SK-N-SH (cell line): ENCODE measurements around the gene ZNF256. TPM values are rescaled to one million over a fixed set of nuclear protein-coding genes. Genes with fewer than 3 reads are reported as not detected.

Experiments
- CTCF ChIA-PET: fragments of 300-600, 350-600 bp; formaldehyde crosslinking; extraction: SDS; loops from one replicate; lab custom pipeline; 2021; lab: Yijun Ruan, JAX
- POLR2A ChIA-PET: fragments of 350-600 bp; sonication (Branson Sonifier 250); formaldehyde crosslinking; extraction: SDS; loops from one replicate; lab custom pipeline; 2020; ENCODE audit warnings: antibody characterized with exemption, inconsistent platforms; lab: Yijun Ruan, JAX
- DNase-seq: peaks from one replicate; pipeline ENCODE4 v3.0.0; 2012
- H2AFZ ChIP-seq: fragments of 200-600 bp; sonication (generic); 2 replicates; pipeline ENCODE4 v1.8.1; 2016; ENCODE audit warnings: antibody characterized with exemption, mild to moderate bottlenecking, low read depth
- H3F3A ChIP-seq: fragments of 200-600 bp; sonication (generic); replicated peaks from 2 replicates; pipeline ENCODE3; 2016; ENCODE audit warnings: antibody characterized with exemption, mild to moderate bottlenecking; ENCODE audit not compliant: insufficient read depth
- H3K27ac ChIP-seq, 2 experiments: fragments of 200-500 bp in 1 of 2; fragments of 200-600 bp in 1 of 2; sonication (Bioruptor generic) in 1 of 2; sonication (generic), shearing (Covaris generic) in 1 of 2; 2 replicates each; pipeline versions ENCODE4 v1.5.1 to v1.6.1; 2014 to 2016; ENCODE audit warnings: low read depth in 2 of 2, inconsistent platforms in 1 of 2, low read length in 1 of 2, mild to moderate bottlenecking in 1 of 2, mixed read lengths in 1 of 2
- H3K27me3 ChIP-seq: fragments of 200-600 bp; sonication (generic), shearing (Covaris generic); 2 replicates; pipeline ENCODE4 v1.6.1; 2016; ENCODE audit warnings: mixed run types; ENCODE audit not compliant: insufficient read depth
- H3K36me3 ChIP-seq, 2 experiments: fragments of 200-500 bp in 1 of 2; fragments of 200-600 bp in 1 of 2; sonication (Bioruptor generic) in 1 of 2; sonication (generic) in 1 of 2; replicated peaks in 1 of 2; 2 replicates each; pipeline versions ENCODE3 to v1.5.1; 2014 to 2016; ENCODE audit warnings: low read length in 1 of 2, mild to moderate bottlenecking in 1 of 2; ENCODE audit not compliant: insufficient read depth in 2 of 2, control insufficient read depth in 1 of 2
- H3K4me1 ChIP-seq, 2 experiments: fragments of 200-500 bp in 1 of 2; fragments of 200-600 bp in 1 of 2; sonication (Bioruptor generic) in 1 of 2; sonication (generic), shearing (Covaris generic) in 1 of 2; 2 replicates each; pipeline versions ENCODE4 v1.5.1 to v1.6.1; 2014 to 2016; ENCODE audit warnings: low read depth in 1 of 2, low read length in 1 of 2, mixed run types in 1 of 2; ENCODE audit not compliant: insufficient read depth in 2 of 2, control insufficient read depth in 1 of 2
- H3K4me2 ChIP-seq: fragments of 200-600 bp; sonication (generic), shearing (Covaris generic); 2 replicates; pipeline ENCODE4 v1.6.1; 2017; ENCODE audit warnings: mixed run types
- H3K4me3 ChIP-seq, 2 experiments: fragments of 200-500 bp in 1 of 2; fragments of 200-600 bp in 1 of 2; sonication (Bioruptor generic) in 1 of 2; sonication (generic), shearing (Covaris generic) in 1 of 2; 2 replicates each; pipeline versions ENCODE4 v1.5.1 to v1.8.1; 2014 to 2016; ENCODE audit warnings: low read depth in 2 of 2, inconsistent platforms in 1 of 2, low read length in 1 of 2, mild to moderate bottlenecking in 1 of 2, mixed read lengths in 1 of 2, moderate library complexity in 1 of 2
- H3K79me2 ChIP-seq: fragments of 200-600 bp; sonication (generic); 2 replicates; pipeline ENCODE4 v1.8.1; 2017; ENCODE audit warnings: mild to moderate bottlenecking; ENCODE audit not compliant: insufficient read depth
- H3K9ac ChIP-seq: fragments of 200-600 bp; sonication (generic); 2 replicates; pipeline ENCODE4 v1.6.1; 2017; ENCODE audit warnings: mixed run types
- H3K9me2 ChIP-seq: fragments of 200-600 bp; sonication (generic); 2 replicates; pipeline ENCODE4 v1.6.1; 2017; ENCODE audit warnings: mixed run types
- H3K9me3 ChIP-seq: fragments of 200-600 bp; sonication (generic); 2 replicates; pipeline ENCODE4 v1.6.1; 2017; ENCODE audit warnings: mixed run types, mild to moderate bottlenecking, moderate library complexity
- H4K20me1 ChIP-seq: fragments of 200-600 bp; sonication (generic); 2 replicates; pipeline ENCODE4 v1.6.1; 2017; ENCODE audit warnings: mild to moderate bottlenecking, mixed run types; ENCODE audit not compliant: insufficient read depth
- ELF1 ChIP-seq: IDR thresholded peaks from 2 replicates; pipeline ENCODE4 v1.4.0; 2012
- EP300 ChIP-seq, 2 experiments: IDR thresholded peaks; 2 replicates each; pipeline versions ENCODE4 v1.4.0 to v1.6.1; 2012; ENCODE audit warnings: borderline replicate concordance in 1 of 2, low read depth in 1 of 2, low read length in 1 of 2
- EZH2phosphoT487 ChIP-seq: fragments of 200-600 bp; sonication (generic); IDR thresholded peaks from 2 replicates; pipeline ENCODE4 v1.6.1; 2017; ENCODE audit warnings: low read depth, mixed run types, mild to moderate bottlenecking, antibody characterized with exemption, moderate library complexity, borderline replicate concordance
- FOSL2 ChIP-seq: IDR thresholded peaks from 2 replicates; pipeline ENCODE4 v1.4.0; 2012; ENCODE audit warnings: low read depth, mild to moderate bottlenecking, moderate library complexity, borderline replicate concordance
- FOXM1 ChIP-seq: IDR thresholded peaks from 2 replicates; pipeline ENCODE4 v1.4.0; 2012; ENCODE audit warnings: low read depth, mild to moderate bottlenecking
- GABPA ChIP-seq: IDR thresholded peaks from 2 replicates; pipeline ENCODE4 v1.4.0; 2012; ENCODE audit warnings: low read depth, mild to moderate bottlenecking
- IRF3 ChIP-seq: fragments of 150-350 bp; IDR thresholded peaks from 2 replicates; pipeline ENCODE4 v1.6.1; 2016; ENCODE audit warnings: mild to moderate bottlenecking, low read depth, low read length
- JUND ChIP-seq: IDR thresholded peaks from 2 replicates; pipeline ENCODE4 v1.4.0; 2012
- MAX ChIP-seq: IDR thresholded peaks from 2 replicates; pipeline ENCODE4 v1.4.0; 2012; ENCODE audit warnings: low read depth
- MEF2A ChIP-seq: IDR thresholded peaks from 2 replicates; pipeline ENCODE4 v1.4.0; 2012; ENCODE audit warnings: low read depth, borderline replicate concordance
- NFIC ChIP-seq: IDR thresholded peaks from 2 replicates; pipeline ENCODE4 v1.4.0; 2012; ENCODE audit warnings: borderline replicate concordance
- NRF1 ChIP-seq: IDR thresholded peaks from 2 replicates; pipeline ENCODE4 v1.6.1; 2012; ENCODE audit warnings: low read depth, mild to moderate bottlenecking, low read length
- POLR2AphosphoS5 ChIP-seq: IDR thresholded peaks from 2 replicates; pipeline ENCODE4 v1.6.1; 2012; ENCODE audit warnings: low read depth, low read length
- RAD21 ChIP-seq: IDR thresholded peaks from 2 replicates; pipeline ENCODE4 v1.6.1; 2012; ENCODE audit warnings: mild to moderate bottlenecking, low read length
- RCOR1 ChIP-seq: fragments of 150-350 bp; IDR thresholded peaks from 2 replicates; pipeline ENCODE4 v1.6.1; 2017; ENCODE audit warnings: antibody characterized with exemption, low read length
- RFX5 ChIP-seq: IDR thresholded peaks from 2 replicates; pipeline ENCODE4 v1.6.1; 2012; ENCODE audit warnings: mild to moderate bottlenecking, improper control_type of control experiment, low read length
- TCF12 ChIP-seq: IDR thresholded peaks from 2 replicates; pipeline ENCODE4 v1.4.0; 2012
- USF1 ChIP-seq: IDR thresholded peaks from 2 replicates; pipeline ENCODE4 v1.4.0; 2012; ENCODE audit warnings: low read depth, borderline replicate concordance
- ZBTB33 ChIP-seq: IDR thresholded peaks from 2 replicates; pipeline ENCODE4 v1.4.0; 2012; ENCODE audit warnings: low read depth, borderline replicate concordance
- WGBS: methylation state at CpG from one replicate; pipeline ENCODE4 v1.1.6; 2017; ENCODE audit warnings: low lambda C conversion rate; 5-methylcytosine and 5-hydroxymethylcytosine counted together
- polyA plus RNA-seq, 3 experiments: library from polyadenylated mRNA; depleted of rRNA; stranded (reverse); fragments of >200 nt; gene quantifications; 2 replicates each; pipeline ENCODE4 v1.2.3, GENCODE V29; 2012
- TF ChIP-seq, protein P1 (sequence below): IDR thresholded peaks from 2 replicates; pipeline ENCODE4; 2012

The ZNF256 gene
- polyA plus RNA-seq, 1 of the 3 experiments (the other 2 are of a cell fraction): 3.7 TPM

- Histone ChIP-seq H3K4me3 (no peak overlapping the region), H3F3A (no peaks in the 10 kb centered on the region), H3K79me2 (peaks cover 5% of the 10 kb centered on the region; the same call in 1 of the 2 replicates), H3K27ac (no peak overlapping the region), H3K4me1 (no peaks in the 10 kb centered on the region), H3K27me3 (no peaks in the 10 kb centered on the region), H3K9me3 (no peaks in the 10 kb centered on the region), H3K9me2 (no peaks in the 10 kb centered on the region), H3K9ac (no peak overlapping the region), H2AFZ (no peak overlapping the region), H4K20me1 (no peaks in the 10 kb centered on the region), H3K36me3 (peaks cover 2 to 27% of the 10 kb centered on the region in 2 experiments), H3K4me2 (no peak overlapping the region)
- POLR2A ChIA-PET: no interaction called here
- DNase-seq: no peak
- TF ChIP-seq ZBTB33 (no peak), EP300 (IDR thresholded peaks at IDR 0.05; ENCODE audit: borderline replicate concordance in 1 of 2, low read depth in 1 of 2, low read length in 1 of 2) (no peak), JUND (no peak), FOSL2 (no peak), NFIC (no peak), USF1 (no peak), POLR2AphosphoS5 (no peak), FOXM1 (no peak), MAX (no peak), NRF1 (no peak), GABPA (no peak), IRF3 (no peak), RAD21 (no peak), TCF12 (no peak), RFX5 (no peak), ELF1 (no peak), RCOR1 (no peak), MEF2A (no peak), EZH2phosphoT487 (no peak)
- TF ChIP-seq, protein P1, sequence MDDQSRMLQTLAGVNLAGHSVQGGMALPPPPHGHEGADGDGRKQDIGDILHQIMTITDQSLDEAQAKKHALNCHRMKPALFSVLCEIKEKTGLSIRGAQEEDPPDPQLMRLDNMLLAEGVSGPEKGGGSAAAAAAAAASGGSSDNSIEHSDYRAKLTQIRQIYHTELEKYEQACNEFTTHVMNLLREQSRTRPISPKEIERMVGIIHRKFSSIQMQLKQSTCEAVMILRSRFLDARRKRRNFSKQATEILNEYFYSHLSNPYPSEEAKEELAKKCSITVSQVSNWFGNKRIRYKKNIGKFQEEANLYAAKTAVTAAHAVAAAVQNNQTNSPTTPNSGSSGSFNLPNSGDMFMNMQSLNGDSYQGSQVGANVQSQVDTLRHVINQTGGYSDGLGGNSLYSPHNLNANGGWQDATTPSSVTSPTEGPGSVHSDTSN: no peak
- CTCF ChIA-PET: no interaction called here
- WGBS: 79% methylated on average over 12 of the region's 12 CpGs
Measured at GRCh38 chr19:57935731-57936130, 11.8 kb downstream of the ZNF256 start.
